IMR-90 (cell line): Measurements from ENCODE around the gene YARS2. TPM values are rescaled to one million over a fixed set of nuclear protein-coding genes. Genes with fewer than 3 reads are reported as not detected.
"Not testable (repeated sequence)": the region's sequence is repeated elsewhere in the genome, so short reads cannot be mapped to it uniquely, and the experiment has no call there.

Experiments used
- ATAC-seq: fragments of 200-7000 bp; cut with Tn5 transposase; 2 replicates; pipeline ENCODE4 v1.9.1; 2020; ENCODE audit warnings: low read depth, mild to moderate bottlenecking, moderate library complexity
- BruUV-seq: library from RNA; stranded (reverse); fragments of 400-500 nt; replicated peaks from 2 replicates; lab custom pipeline; 2021; lab: Mats Ljungman, UMichigan
- CTCF ChIA-PET: fragments of 300-600 bp; formaldehyde crosslinking; extraction: SDS; loops from one replicate; lab custom pipeline; 2021; ENCODE audit warnings: antibody characterized with exemption; lab: Yijun Ruan, JAX
- POLR2A ChIA-PET: fragments of 300-600 bp; sonication (Branson Sonifier 250); formaldehyde crosslinking; loops from one replicate; lab custom pipeline; 2022; ENCODE audit warnings: antibody characterized with exemption; ENCODE audit not compliant: unreplicated experiment; lab: Charles Lee
- DNase-seq: peaks from one replicate; pipeline ENCODE4 v3.0.0; 2013
- H2AFZ ChIP-seq: replicated peaks from 2 replicates; pipeline ENCODE3; 2013; ENCODE audit warnings: low read length, mild to moderate bottlenecking; ENCODE audit not compliant: poor library complexity
- H2AK5ac ChIP-seq: 2 replicates; pipeline ENCODE4 v1.6.1; 2013; ENCODE audit warnings: low read depth, low read length, inconsistent platforms
- H2AK9ac ChIP-seq: replicated peaks from 2 replicates; pipeline ENCODE3; 2013; ENCODE audit warnings: mild to moderate bottlenecking, low read depth, low read length, moderate library complexity; ENCODE audit not compliant: poor library complexity
- H2BK120ac ChIP-seq: 2 replicates; pipeline ENCODE4 v1.6.1; 2013; ENCODE audit warnings: low read depth, low read length, inconsistent platforms
- H2BK15ac ChIP-seq: 3 replicates; pipeline ENCODE4 v1.6.1; 2013; ENCODE audit warnings: low read depth, low read length, inconsistent platforms
- H2BK20ac ChIP-seq: 2 replicates; pipeline ENCODE4 v1.6.1; 2013; ENCODE audit warnings: low read depth, mild to moderate bottlenecking, inconsistent platforms, low read length, moderate library complexity
- H2BK5ac ChIP-seq: 2 replicates; pipeline ENCODE4 v1.6.1; 2013; ENCODE audit warnings: mild to moderate bottlenecking, low read depth, low read length, inconsistent platforms; ENCODE audit not compliant: poor library complexity, severe bottlenecking
- H3K14ac ChIP-seq: replicated peaks from 2 replicates; pipeline ENCODE4 v1.6.1; 2013; ENCODE audit warnings: low read depth, low read length, inconsistent platforms
- H3K18ac ChIP-seq: 2 replicates; pipeline ENCODE4 v1.6.1; 2013; ENCODE audit warnings: low read depth, low read length, control low read depth
- H3K23ac ChIP-seq: 2 replicates; pipeline ENCODE4 v1.6.1; 2013; ENCODE audit warnings: low read depth, low read length, inconsistent platforms
- H3K27ac ChIP-seq: 2 replicates; pipeline ENCODE4 v1.5.1; 2013; ENCODE audit warnings: mild to moderate bottlenecking, control low read depth, low read length; ENCODE audit not compliant: insufficient read depth
- H3K27me3 ChIP-seq: 2 replicates; pipeline ENCODE4 v1.6.1; 2013; ENCODE audit warnings: low read length; ENCODE audit not compliant: control insufficient read depth, insufficient read depth
- H3K36me3 ChIP-seq: 2 replicates; pipeline ENCODE4 v1.6.1; 2013; ENCODE audit warnings: low read length, mixed read lengths; ENCODE audit not compliant: control insufficient read depth, insufficient read depth
- H3K4ac ChIP-seq: 2 replicates; pipeline ENCODE4 v1.6.1; 2013; ENCODE audit warnings: low read depth, low read length, inconsistent platforms
- H3K4me1 ChIP-seq: 2 replicates; pipeline ENCODE4 v1.6.1; 2013; ENCODE audit warnings: low read length, mixed read lengths; ENCODE audit not compliant: control insufficient read depth, insufficient read depth
- H3K4me2 ChIP-seq: 2 replicates; pipeline ENCODE4 v1.6.1; 2013; ENCODE audit warnings: low read depth, mild to moderate bottlenecking, control low read depth, low read length, moderate library complexity
- H3K4me3 ChIP-seq: 2 replicates; pipeline ENCODE4 v1.5.1; 2013; ENCODE audit warnings: low read depth, mild to moderate bottlenecking, control low read depth, low read length, moderate library complexity; ENCODE audit not compliant: insufficient read depth
- H3K56ac ChIP-seq: 2 replicates; pipeline ENCODE4 v1.6.1; 2013; ENCODE audit warnings: low read length, inconsistent platforms; ENCODE audit not compliant: insufficient read depth; ENCODE audit errors: extremely low read depth
- H3K79me1 ChIP-seq, 2 experiments: 2 replicates each; pipeline ENCODE4 v1.6.1; 2013; ENCODE audit warnings: low read length in 2 of 2, inconsistent platforms in 1 of 2, low read depth in 1 of 2
- H3K9ac ChIP-seq: 2 replicates; pipeline ENCODE4 v1.6.1; 2013; ENCODE audit warnings: low read depth, low read length, control low read depth
- H3K9me1 ChIP-seq: 2 replicates; pipeline ENCODE4 v1.6.1; 2013; ENCODE audit warnings: low read length, inconsistent platforms; ENCODE audit not compliant: insufficient read depth
- H3K9me3 ChIP-seq: 2 replicates; pipeline ENCODE4 v1.6.1; 2013; ENCODE audit warnings: low read length; ENCODE audit not compliant: control insufficient read depth, insufficient read depth
- H4K20me1 ChIP-seq: 2 replicates; pipeline ENCODE4 v1.6.1; 2013; ENCODE audit warnings: low read length, inconsistent platforms; ENCODE audit not compliant: insufficient read depth
- H4K5ac ChIP-seq: 2 replicates; pipeline ENCODE4 v1.6.1; 2013; ENCODE audit warnings: mild to moderate bottlenecking, low read depth, low read length, control low read depth
- H4K8ac ChIP-seq, 2 experiments: 2 replicates each; pipeline ENCODE4 v1.6.1; 2013; ENCODE audit warnings: low read depth in 2 of 2, low read length in 2 of 2, control low read depth in 1 of 2, inconsistent platforms in 1 of 2
- H4K91ac ChIP-seq: 2 replicates; pipeline ENCODE4 v1.6.1; 2013; ENCODE audit warnings: low read depth, low read length, inconsistent platforms; ENCODE audit not compliant: insufficient read depth
- WGBS, 2 experiments: methylation state at CpG; one replicate each; pipeline versions ENCODE4 v1.1.5 to v1.1.7; 2013; ENCODE audit warnings: missing lambda C conversion rate in 2 of 2; ENCODE audit not compliant: insufficient read length in 1 of 2; ENCODE audit errors: extremely low coverage in 2 of 2; 5-methylcytosine and 5-hydroxymethylcytosine counted together
- dilution Hi-C: fragments of 300-500 bp; cut with HindIII; formaldehyde crosslinking; loops from one replicate; pipeline ENCODE4 v1.14.3; 2018; ENCODE audit warnings: low sequenced_read_pairs; ENCODE audit not compliant: unreplicated experiment
- in situ Hi-C: fragments of 300-500 bp; cut with MboI; formaldehyde crosslinking; loops from 3 replicates; pipeline ENCODE4 v1.14.3; 2019; ENCODE audit warnings: low sequenced_read_pairs, inconsistent platforms, mixed read lengths
- intact Hi-C: fragments of 100-400 bp; cut with micrococcal nuclease; formaldehyde crosslinking; loops from 2 replicates; pipeline ENCODE4 v1.10.0; 2022
- polyA plus RNA-seq, 3 experiments: library from polyadenylated mRNA; depleted of rRNA; stranded (reverse); fragments of >200 nt; gene quantifications; 2 replicates each; pipeline ENCODE4 v1.2.3, GENCODE V29; 2012; ENCODE audit warnings: low replicate concordance in 1 of 3
- total RNA-seq: library from RNA; depleted of rRNA; stranded (reverse); fragments of >200 nt; gene quantifications from 2 replicates; pipeline ENCODE4 v1.2.3, GENCODE V29; 2012

YARS2 gene
- total and polyA plus RNA-seq, 2 of the 4 experiments (the other 2 are of a cell fraction), result 15.3 to 26.9 TPM

DNA sequence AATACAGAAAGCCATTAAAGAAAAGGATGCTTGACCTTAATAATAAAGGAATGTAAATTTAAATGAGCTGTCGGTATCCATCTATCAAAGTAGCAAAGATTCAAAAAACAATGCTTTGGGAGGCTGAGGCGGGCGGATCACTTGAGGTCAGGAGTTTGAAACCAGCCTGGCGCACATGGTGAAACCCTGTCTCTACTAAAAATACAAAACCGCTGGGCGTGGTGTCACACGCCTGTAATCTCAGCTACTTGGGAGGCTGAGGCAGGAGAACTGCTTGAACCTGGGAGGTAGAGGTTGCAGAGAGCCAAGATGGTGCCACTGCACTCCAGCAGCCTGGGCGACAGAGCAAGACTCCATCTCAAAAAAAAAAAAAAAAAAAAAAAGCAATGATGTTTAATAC, 56.3 kb downstream of the YARS2 start:
- H3K36me3 ChIP-seq, H2BK20ac ChIP-seq, H3K14ac ChIP-seq, H3K9me3 ChIP-seq, H2BK120ac ChIP-seq, H3K4ac ChIP-seq, H4K8ac ChIP-seq, H3K56ac ChIP-seq, H3K18ac ChIP-seq, H2BK15ac ChIP-seq, BruUV-seq, H3K27me3 ChIP-seq, dilution Hi-C loops, H3K27ac ChIP-seq, CTCF ChIA-PET, intact Hi-C loops, H3K4me1 ChIP-seq, DNase-seq, H2BK5ac ChIP-seq, H3K9me1 ChIP-seq, H4K91ac ChIP-seq, H3K9ac ChIP-seq, H2AFZ ChIP-seq, ATAC-seq, H3K4me3 ChIP-seq, H3K23ac ChIP-seq, H4K5ac ChIP-seq, H3K4me2 ChIP-seq, H2AK5ac ChIP-seq, H2AK9ac ChIP-seq: not testable (repeated sequence)
- in situ Hi-C loops, result loop anchor here (25.0 kb wide), 1 partner anchor 1037 kb away; the partner anchor contains the start of gene ETFBKMT
- Histone ChIP-seq H3K79me1 (peaks cover 11 to 34% of the 10 kb centered on the region in 2 experiments), H4K20me1 (peaks cover 10% of the 10 kb centered on the region; the same call in 1 of the 2 replicates)
- no CpG with 5 or more reads among the region's 8 CpGs for WGBS, 2 experiments
- POLR2A ChIA-PET, result interaction anchor here (0.6 kb wide), 2 partner anchors 301 to 1408 kb away, joined by 3 to 5 read pairs; no protein-coding TSS in a partner anchor
